ENCODE results near the gene NABP2. TPM values are rescaled to one million over a fixed set of nuclear protein-coding genes. Genes with fewer than 3 reads are reported as not detected.

Gene NABP2
- total RNA-seq, 4 donors from 2014 or later = 29.6 to 75.0 (median 42.8) TPM

DNA sequence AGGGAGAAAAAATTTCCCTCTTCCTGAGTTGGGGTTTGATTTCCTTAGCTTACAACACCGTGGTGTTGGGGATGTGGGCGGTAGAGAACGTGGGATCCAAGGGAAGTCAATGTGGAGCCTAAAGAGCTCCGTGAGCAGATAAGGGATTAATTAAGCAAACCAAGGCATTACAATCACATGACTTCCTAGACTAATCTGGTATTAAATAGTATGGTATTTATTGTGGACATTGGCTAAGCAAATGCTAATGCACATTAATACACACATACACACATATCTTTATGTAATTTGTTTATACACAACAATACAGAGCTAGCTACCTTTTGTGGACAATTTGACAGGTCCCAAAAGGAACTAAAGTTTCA, 1.6 kb upstream of the NABP2 start:
- TF ChIP-seq, protein P1, sequence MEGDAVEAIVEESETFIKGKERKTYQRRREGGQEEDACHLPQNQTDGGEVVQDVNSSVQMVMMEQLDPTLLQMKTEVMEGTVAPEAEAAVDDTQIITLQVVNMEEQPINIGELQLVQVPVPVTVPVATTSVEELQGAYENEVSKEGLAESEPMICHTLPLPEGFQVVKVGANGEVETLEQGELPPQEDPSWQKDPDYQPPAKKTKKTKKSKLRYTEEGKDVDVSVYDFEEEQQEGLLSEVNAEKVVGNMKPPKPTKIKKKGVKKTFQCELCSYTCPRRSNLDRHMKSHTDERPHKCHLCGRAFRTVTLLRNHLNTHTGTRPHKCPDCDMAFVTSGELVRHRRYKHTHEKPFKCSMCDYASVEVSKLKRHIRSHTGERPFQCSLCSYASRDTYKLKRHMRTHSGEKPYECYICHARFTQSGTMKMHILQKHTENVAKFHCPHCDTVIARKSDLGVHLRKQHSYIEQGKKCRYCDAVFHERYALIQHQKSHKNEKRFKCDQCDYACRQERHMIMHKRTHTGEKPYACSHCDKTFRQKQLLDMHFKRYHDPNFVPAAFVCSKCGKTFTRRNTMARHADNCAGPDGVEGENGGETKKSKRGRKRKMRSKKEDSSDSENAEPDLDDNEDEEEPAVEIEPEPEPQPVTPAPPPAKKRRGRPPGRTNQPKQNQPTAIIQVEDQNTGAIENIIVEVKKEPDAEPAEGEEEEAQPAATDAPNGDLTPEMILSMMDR (IDR thresholded peaks at IDR 0.05 in 4 of 5, conservative IDR thresholded peaks at IDR 0.05 in 1 of 5) = no peak
- no peak for TF ChIP-seq POLR2A (IDR thresholded peaks at IDR 0.05)

DNA sequence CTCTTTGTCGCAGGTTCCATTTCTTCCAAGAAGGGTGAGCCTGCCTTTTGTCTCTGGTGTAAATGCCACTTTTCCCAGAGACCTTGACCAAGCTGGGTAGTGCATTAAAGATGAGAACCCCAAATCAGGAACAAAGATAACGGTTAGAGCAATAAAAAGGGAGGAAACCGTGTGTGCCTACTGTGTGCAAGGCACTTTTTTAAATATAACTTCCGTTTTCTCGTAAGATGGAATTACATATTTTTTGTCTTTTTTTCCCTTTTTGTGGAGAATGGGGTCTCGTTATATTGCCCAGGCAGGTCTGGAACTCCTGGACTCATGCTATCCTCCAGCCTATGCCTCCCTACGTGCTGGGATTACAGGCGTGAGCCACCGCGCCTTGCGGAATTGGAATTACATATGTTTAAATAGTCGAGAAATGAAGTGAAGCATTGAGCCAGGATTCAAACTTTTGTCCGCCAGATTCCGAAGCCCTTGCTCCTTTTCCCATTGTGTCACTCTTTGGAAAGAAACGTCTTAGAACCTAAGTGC, 506 bp upstream of the NABP2 start:
- Histone ChIP-seq H3K36me3 (peaks cover 0 to 6% of the 10 kb centered on the region in 2 donors), H3K27ac (peak overlapping the region; percentile 96 to 100 (median 98)), H3K27me3 (no peaks in the 10 kb centered on the region), H3K9me3 (no peaks in the 10 kb centered on the region), H3K4me3 (peak overlapping the region; percentile 15 to 85 (median 62)), H3K4me1 (peaks cover 34 to 45% of the 10 kb centered on the region in 2 donors)
- no peak for ATAC-seq
- intact Hi-C loops (cut with DNase I; ENCODE audit: low total_unique reads) = loop anchor here (1.0 to 10.0 kb wide), 8 partner anchors 30 to 506 kb away; partner anchors contain the start of genes BLOC1S1, CS, MYL6 and SPRYD4
- DNase-seq = no peak
- TF ChIP-seq, protein P1 (IDR thresholded peaks at IDR 0.05 in 4 of 5, conservative IDR thresholded peaks at IDR 0.05 in 1 of 5) = no peak
- no peak for TF ChIP-seq POLR2A (IDR thresholded peaks at IDR 0.05)
- in situ Hi-C loops (cut with MboI; ENCODE audit: low sequenced_read_pairs in 4 of 4) = loop anchor here in 1 of 4 donors (10.0 kb wide), 1 partner anchor 109 kb away; the partner anchor contains the start of genes RPL41 and ZC3H10

More for the DNA sequence above, 1.6 kb upstream of the NABP2 start:
- ATAC-seq (no peak), DNase-seq (no peak)
- H3K27ac ChIP-seq = peak overlapping the region; percentile 96 to 100 (median 98)
- in situ Hi-C loops (cut with MboI; ENCODE audit: low sequenced_read_pairs in 4 of 4) = loop anchor here in 1 of 4 donors (10.0 kb wide), 1 partner anchor 108 kb away; the partner anchor contains the start of genes RPL41 and ZC3H10
- intact Hi-C loops (cut with DNase I; ENCODE audit: low total_unique reads) = loop anchor here (2.0 to 10.0 kb wide), 4 partner anchors 64 to 505 kb away; partner anchors contain the start of genes BLOC1S1, CS, MYL6 and SPRYD4
- H3K4me1 ChIP-seq = peaks cover 34 to 45% of the 10 kb centered on the region in 2 donors
- no peaks in the 10 kb centered on the region for H3K9me3 ChIP-seq
- H3K27me3 ChIP-seq = no peaks in the 10 kb centered on the region
- H3K4me3 ChIP-seq = peak overlapping the region; percentile 80 to 99 (median 89)
- H3K36me3 ChIP-seq = peaks cover 0 to 3% of the 10 kb centered on the region in 2 donors

DNA sequence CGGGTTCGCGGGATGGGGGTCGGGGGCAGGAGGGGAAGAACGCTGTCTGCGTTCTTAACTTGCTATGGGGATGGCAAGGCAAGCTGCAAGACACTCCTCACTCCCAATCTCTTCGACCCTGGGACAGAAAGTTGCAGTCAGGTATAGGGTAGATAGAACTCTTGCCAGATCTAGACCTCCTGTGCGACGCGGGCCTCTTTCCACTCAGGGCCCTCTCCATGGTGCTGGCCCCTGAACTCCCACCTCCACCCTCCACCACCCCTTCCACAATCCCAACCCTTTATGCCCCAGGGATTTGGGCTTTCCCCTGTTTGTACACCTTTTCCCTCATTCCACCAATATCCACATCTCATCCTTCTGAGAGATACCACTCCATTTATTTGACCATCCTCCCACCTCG, 812 bp downstream of the NABP2 start:
- intact Hi-C loops (cut with DNase I; ENCODE audit: low total_unique reads) = loop anchor here (1.0 to 10.0 kb wide), 6 partner anchors 32 to 508 kb away; partner anchors contain the start of genes BLOC1S1, SPRYD4 and ZC3H10
- ATAC-seq (no peak), DNase-seq (no peak)
- no peaks in the 10 kb centered on the region for H3K9me3 ChIP-seq
- no peaks in the 10 kb centered on the region for H3K27me3 ChIP-seq
- peak overlapping the region; percentile 63 to 85 (median 79) for H3K4me3 ChIP-seq
- H3K27ac ChIP-seq = peak overlapping the region; percentile 96 to 100 (median 98)
- peaks cover 34 to 40% of the 10 kb centered on the region in 2 donors for H3K4me1 ChIP-seq
- H3K36me3 ChIP-seq = peaks cover 0 to 13% of the 10 kb centered on the region in 2 donors
- in situ Hi-C loops (cut with MboI; ENCODE audit: low sequenced_read_pairs in 4 of 4) = loop anchor here in 2 of 4 donors (5.0 to 10.0 kb wide), 2 partner anchors 33 to 110 kb away; partner anchors contain the start of genes RPL41 (in 1 of the 2) and ZC3H10 (in 1 of the 2)
- no peak for TF ChIP-seq POLR2A (IDR thresholded peaks at IDR 0.05)
- TF ChIP-seq, protein P1 (IDR thresholded peaks at IDR 0.05 in 4 of 5, conservative IDR thresholded peaks at IDR 0.05 in 1 of 5) = no peak

DNA sequence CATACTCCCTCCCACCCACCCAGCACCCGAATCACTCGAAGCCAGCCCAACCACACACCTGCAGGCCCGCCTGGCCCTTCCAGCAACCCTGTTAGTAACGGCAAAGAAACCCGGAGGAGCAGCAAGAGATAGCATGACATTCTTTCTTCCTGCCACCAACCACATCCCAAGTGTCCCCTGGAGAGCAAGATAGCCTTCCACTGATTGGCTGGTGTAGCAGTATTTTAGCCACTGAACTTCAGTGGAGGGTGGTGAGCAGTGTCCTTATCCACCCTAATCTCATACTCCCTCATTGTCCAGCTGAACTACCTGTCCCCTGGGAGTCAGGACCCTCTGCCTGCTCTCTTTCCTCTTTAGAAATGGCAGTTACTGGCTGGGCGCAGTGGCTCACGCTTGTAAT, 4.9 kb downstream of the NABP2 start:
- DNase-seq (no peak), ATAC-seq (no peak)
- peaks cover 0 to 13% of the 10 kb centered on the region in 2 donors for H3K36me3 ChIP-seq
- intact Hi-C loops (cut with DNase I; ENCODE audit: low total_unique reads) = loop anchor here (10.0 kb wide), 1 partner anchor 236 kb away; the partner anchor contains the start of gene SPRYD4
- H3K27ac ChIP-seq = no peak overlapping the region
- TF ChIP-seq, protein P1 (IDR thresholded peaks at IDR 0.05 in 4 of 5, conservative IDR thresholded peaks at IDR 0.05 in 1 of 5) = no peak
- no peak for TF ChIP-seq POLR2A (IDR thresholded peaks at IDR 0.05)
- no peaks in the 10 kb centered on the region for H3K9me3 ChIP-seq
- H3K27me3 ChIP-seq = no peaks in the 10 kb centered on the region
- H3K4me3 ChIP-seq = no peak overlapping the region
- in situ Hi-C loops (cut with MboI; ENCODE audit: low sequenced_read_pairs in 4 of 4) = loop anchor here in 2 of 4 donors (5.0 to 10.0 kb wide), 2 partner anchors 37 to 114 kb away; partner anchors contain the start of genes RPL41 (in 1 of the 2) and ZC3H10 (in 1 of the 2)
- peaks cover 10 to 11% of the 10 kb centered on the region in 2 donors for H3K4me1 ChIP-seq

All from gastrocnemius medialis (tissue), 4 donors.